ENCODE data around the gene ZFYVE28. TPM values are rescaled to one million over a fixed set of nuclear protein-coding genes. Genes with fewer than 3 reads are reported as not detected.

The ZFYVE28 gene
- total and polyA plus RNA-seq, 10 of the 15 experiments (the other 5 are each of a cell fraction or from before 2014, with no cell fraction given): 0.06 to 1.9 (median 0.22) TPM; not detected in 1

DNA sequence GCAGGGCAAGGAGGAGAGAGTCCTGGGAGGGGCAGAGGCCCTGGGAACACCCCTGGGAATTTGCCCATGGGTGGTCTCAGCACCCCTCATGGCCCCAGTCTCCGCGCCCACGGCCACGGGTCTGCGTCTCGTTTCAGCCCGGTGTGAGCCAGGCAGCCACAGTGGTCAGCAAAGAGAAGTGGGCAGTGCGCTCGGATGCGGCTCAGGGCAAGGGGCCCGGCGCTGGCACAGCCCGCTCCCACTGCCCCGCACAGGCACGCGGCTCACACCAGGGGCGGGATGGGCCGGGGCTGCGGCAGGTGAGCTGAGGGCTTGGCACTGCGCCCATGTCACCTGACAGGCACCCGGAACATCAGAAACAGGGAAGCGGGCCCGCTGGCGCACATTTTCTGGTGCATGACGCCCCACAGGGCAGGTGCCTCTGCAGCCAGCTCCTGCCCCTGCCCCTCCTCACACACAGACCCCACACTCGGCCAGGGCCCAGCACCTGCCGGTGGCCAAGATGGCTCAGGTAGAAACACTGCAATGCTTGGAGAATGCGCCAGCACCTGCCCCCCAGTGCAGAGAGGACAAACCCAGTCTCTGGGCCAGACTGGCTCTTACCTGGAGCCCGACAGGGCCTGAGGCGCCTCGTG, 114.6 kb downstream of the ZFYVE28 start:
- Histone ChIP-seq H3K27me3 (replicated peaks in 1 of 2; ENCODE audit: control insufficient read depth in 2 of 2, insufficient read depth in 2 of 2, low read length in 1 of 2) (no peaks in the 10 kb centered on the region), H3K27ac (ENCODE audit: control insufficient read depth, insufficient read depth) (no peak overlapping the region), H3K9ac (ENCODE audit: control insufficient read depth, insufficient read depth, low read length) (no peak overlapping the region), H3K79me2 (ENCODE audit: control insufficient read depth, insufficient read depth, low read length) (no peaks in the 10 kb centered on the region), H3K4me3 (no peak overlapping the region), H4K20me1 (ENCODE audit: control insufficient read depth, insufficient read depth) (no peaks in the 10 kb centered on the region), H3K4me1 (ENCODE audit: control insufficient read depth, insufficient read depth, low read length) (no peaks in the 10 kb centered on the region; the same call in 1 of the 2 replicates), H2AFZ (ENCODE audit: control insufficient read depth, low read depth, low read length) (no peak overlapping the region), H3K36me3 (ENCODE audit: control insufficient read depth in 2 of 2, insufficient read depth in 2 of 2, low read length in 1 of 2) (no peaks in the 10 kb centered on the region), H3K9me3 (replicated peaks; ENCODE audit: control insufficient read depth, insufficient read depth, low read length) (no peaks in the 10 kb centered on the region; the same call in 2 of the 3 replicates), H3K4me2 (ENCODE audit: control insufficient read depth, insufficient read depth) (no peak overlapping the region)
- WGBS (ENCODE audit: insufficient coverage, insufficient replicate concordance, low lambda C conversion rate, missing lambda C conversion rate): 74% methylated on average over 25 of the region's 31 CpGs
- ChIA-PET POLR2A (no interaction called here), CTCF (no interaction called here), RAD21 (ENCODE audit: unreplicated experiment) (no interaction called here), SMC1A (ENCODE audit: uncharacterized antibody, unreplicated experiment) (no interaction called here)
- intact Hi-C loops (cut with micrococcal nuclease; ENCODE audit: unreplicated experiment): no loop called here
- no peak for FAIRE-seq
- in situ Hi-C loops (cut with MboI): no loop called here
- DNase-seq (ENCODE audit: low read depth, low spot score): no peak
- TF ChIP-seq, protein P1, sequence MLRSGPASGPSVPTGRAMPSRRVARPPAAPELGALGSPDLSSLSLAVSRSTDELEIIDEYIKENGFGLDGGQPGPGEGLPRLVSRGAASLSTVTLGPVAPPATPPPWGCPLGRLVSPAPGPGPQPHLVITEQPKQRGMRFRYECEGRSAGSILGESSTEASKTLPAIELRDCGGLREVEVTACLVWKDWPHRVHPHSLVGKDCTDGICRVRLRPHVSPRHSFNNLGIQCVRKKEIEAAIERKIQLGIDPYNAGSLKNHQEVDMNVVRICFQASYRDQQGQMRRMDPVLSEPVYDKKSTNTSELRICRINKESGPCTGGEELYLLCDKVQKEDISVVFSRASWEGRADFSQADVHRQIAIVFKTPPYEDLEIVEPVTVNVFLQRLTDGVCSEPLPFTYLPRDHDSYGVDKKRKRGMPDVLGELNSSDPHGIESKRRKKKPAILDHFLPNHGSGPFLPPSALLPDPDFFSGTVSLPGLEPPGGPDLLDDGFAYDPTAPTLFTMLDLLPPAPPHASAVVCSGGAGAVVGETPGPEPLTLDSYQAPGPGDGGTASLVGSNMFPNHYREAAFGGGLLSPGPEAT (IDR thresholded peaks at IDR 0.05; ENCODE audit: low read depth): no peak
- TF ChIP-seq ZNF622 (IDR thresholded peaks at IDR 0.05) (no peak), CBX5 (IDR thresholded peaks at IDR 0.05; ENCODE audit: low read depth) (no peak), MXI1 (IDR thresholded peaks at IDR 0.05; ENCODE audit: low read depth, low read length) (no peak), RELA (IDR thresholded peaks at IDR 0.05; ENCODE audit: borderline replicate concordance, partially characterized antibody) (no peak), FOS (IDR thresholded peaks at IDR 0.05; ENCODE audit: borderline replicate concordance, extremely low read depth, insufficient read length) (no peak), ZNF217 (IDR thresholded peaks at IDR 0.05) (no peak), POU2F2 (IDR thresholded peaks at IDR 0.05; ENCODE audit: borderline replicate concordance, low read depth, low read length) (no peak), RAD51 (IDR thresholded peaks at IDR 0.05) (no peak), NR2F1 (conservative IDR thresholded peaks at IDR 0.05) (no peak)
- no TSS peak for BruUV-seq (replicated peaks)
- ATAC-seq: no peak

Data from GM12878 (cell line).